Activated naive CD4-positive, alpha-beta T cell treated with anti-CD3 and anti-CD28 coated beads for 36 hours (primary cell): ENCODE measurements around the gene ZXDC. TPM values are rescaled to one million over a fixed set of nuclear protein-coding genes. Genes with fewer than 3 reads are reported as not detected.
A peak's percentile ranks its signal among the peaks of the same experiment; 100 is the strongest.

ENCODE experiments used
- CTCF ChIA-PET: fragments of 350-600 bp; sonication (Branson Sonifier 250); formaldehyde crosslinking; loops from one replicate; lab custom pipeline; 2021; ENCODE audit warnings: antibody characterized with exemption; lab: Charles Lee
- DNase-seq: peaks from one replicate; pipeline ENCODE4 v3.0.0-alpha.2; 2020
- H3K27ac Mint-ChIP-seq: one replicate; pipeline ENCODE4 v1.8.0; 2021; ENCODE audit warnings: mild to moderate bottlenecking, mixed read lengths
- H3K27me3 Mint-ChIP-seq: one replicate; pipeline ENCODE4 v1.8.0; 2021; ENCODE audit warnings: low read depth, mixed read lengths
- H3K36me3 Mint-ChIP-seq: one replicate; pipeline ENCODE4 v1.8.0; 2021; ENCODE audit warnings: low read depth, mixed read lengths
- H3K4me1 Mint-ChIP-seq: one replicate; pipeline ENCODE4 v1.8.0; 2021; ENCODE audit warnings: low read depth, mixed read lengths
- H3K4me3 Mint-ChIP-seq: one replicate; pipeline ENCODE4 v1.8.0; 2021; ENCODE audit warnings: mild to moderate bottlenecking, moderate library complexity, mixed read lengths
- H3K9me3 Mint-ChIP-seq: one replicate; pipeline ENCODE4 v1.8.0; 2021; ENCODE audit warnings: mixed read lengths
- intact Hi-C: fragments of 100-400 bp; cut with micrococcal nuclease; formaldehyde crosslinking; loops from one replicate; pipeline ENCODE4 v1.15.1; 2023
- total RNA-seq, 2 experiments: library from RNA; stranded (reverse); gene quantifications; one replicate each; pipeline ENCODE4 v1.2.3, GENCODE V29; 2021

Gene ZXDC
- total RNA-seq, 2 experiments from 2014 or later = 23.9 TPM

GRCh38 chr3:126432361-126433104 is 43.2 kb downstream of the ZXDC start:
- CTCF ChIA-PET = no interaction called here
- no peaks in the 10 kb centered on the region for H3K27me3 Mint-ChIP-seq
- peaks cover 4% of the 10 kb centered on the region for H3K4me1 Mint-ChIP-seq
- intact Hi-C loops = no loop called here
- no peak for DNase-seq
- no peak overlapping the region for H3K4me3 Mint-ChIP-seq
- H3K9me3 Mint-ChIP-seq = no peaks in the 10 kb centered on the region
- no peak overlapping the region for H3K27ac Mint-ChIP-seq
- H3K36me3 Mint-ChIP-seq = peaks cover 26% of the 10 kb centered on the region

GRCh38 chr3:126431103-126431534 is 44.6 kb downstream of the ZXDC start:
- DNase-seq = peak; percentile 30
- Mint-ChIP-seq H3K36me3 (peaks cover 22% of the 10 kb centered on the region), H3K4me3 (no peak overlapping the region), H3K27ac (no peak overlapping the region), H3K4me1 (peaks cover 4% of the 10 kb centered on the region), H3K27me3 (no peaks in the 10 kb centered on the region), H3K9me3 (peaks cover 6% of the 10 kb centered on the region)
- CTCF ChIA-PET = interaction anchor here (0.6 kb wide), 1 partner anchor 1477 kb away, joined by 3 read pairs; no protein-coding TSS in a partner anchor
- intact Hi-C loops = no loop called here

- Mint-ChIP-seq H3K27ac (no peak overlapping the region), H3K36me3 (peaks cover 15% of the 10 kb centered on the region), H3K4me3 (no peak overlapping the region), H3K4me1 (no peaks in the 10 kb centered on the region), H3K27me3 (no peaks in the 10 kb centered on the region), H3K9me3 (peaks cover 13% of the 10 kb centered on the region)
- CTCF ChIA-PET = no interaction called here
- no peak for DNase-seq
- intact Hi-C loops = no loop called here
Observed at GRCh38 chr3:126424751-126425150, 50.9 kb downstream of the ZXDC start.

GRCh38 chr3:126424039-126424717 is 51.5 kb downstream of the ZXDC start:
- Mint-ChIP-seq H3K36me3 (peaks cover 15% of the 10 kb centered on the region), H3K4me3 (no peak overlapping the region), H3K4me1 (no peaks in the 10 kb centered on the region), H3K27me3 (no peaks in the 10 kb centered on the region), H3K27ac (no peak overlapping the region), H3K9me3 (peaks cover 13% of the 10 kb centered on the region)
- CTCF ChIA-PET = no interaction called here
- DNase-seq = no peak
- intact Hi-C loops = no loop called here

- CTCF ChIA-PET = no interaction called here
- peaks cover 13% of the 10 kb centered on the region for H3K9me3 Mint-ChIP-seq
- H3K27me3 Mint-ChIP-seq = no peaks in the 10 kb centered on the region
- peaks cover 15% of the 10 kb centered on the region for H3K36me3 Mint-ChIP-seq
- H3K4me3 Mint-ChIP-seq = no peak overlapping the region
- H3K27ac Mint-ChIP-seq = no peak overlapping the region
- no peaks in the 10 kb centered on the region for H3K4me1 Mint-ChIP-seq
- intact Hi-C loops = no loop called here
- no peak for DNase-seq
Observed at GRCh38 chr3:126423191-126424038, 52.3 kb downstream of the ZXDC start.

- DNase-seq = no peak
- Mint-ChIP-seq H3K4me3 (no peak overlapping the region), H3K36me3 (peaks cover 12% of the 10 kb centered on the region), H3K9me3 (peaks cover 13% of the 10 kb centered on the region), H3K4me1 (no peaks in the 10 kb centered on the region), H3K27ac (no peak overlapping the region), H3K27me3 (no peaks in the 10 kb centered on the region)
- intact Hi-C loops = no loop called here
- CTCF ChIA-PET = no interaction called here
Observed at GRCh38 chr3:126422571-126423091, 53.1 kb downstream of the ZXDC start.

GRCh38 chr3:126422121-126422520 is 53.6 kb downstream of the ZXDC start:
- CTCF ChIA-PET = no interaction called here
- peaks cover 10% of the 10 kb centered on the region for H3K36me3 Mint-ChIP-seq
- no peak overlapping the region for H3K27ac Mint-ChIP-seq
- H3K27me3 Mint-ChIP-seq = no peaks in the 10 kb centered on the region
- DNase-seq = no peak
- peaks cover 13% of the 10 kb centered on the region for H3K9me3 Mint-ChIP-seq
- intact Hi-C loops = no loop called here
- no peaks in the 10 kb centered on the region for H3K4me1 Mint-ChIP-seq
- H3K4me3 Mint-ChIP-seq = no peak overlapping the region

GRCh38 chr3:126421573-126422119 is 54.0 kb downstream of the ZXDC start:
- Mint-ChIP-seq H3K4me1 (no peaks in the 10 kb centered on the region), H3K27ac (no peak overlapping the region), H3K4me3 (no peak overlapping the region), H3K36me3 (peaks cover 9% of the 10 kb centered on the region), H3K27me3 (no peaks in the 10 kb centered on the region), H3K9me3 (peaks cover 8% of the 10 kb centered on the region)
- intact Hi-C loops = no loop called here
- CTCF ChIA-PET = no interaction called here
- no peak for DNase-seq

GRCh38 chr3:126419886-126420786 is 55.6 kb downstream of the ZXDC start:
- H3K9me3 Mint-ChIP-seq = no peaks in the 10 kb centered on the region
- intact Hi-C loops = no loop called here
- H3K4me3 Mint-ChIP-seq = no peak overlapping the region
- no peak for DNase-seq
- no peaks in the 10 kb centered on the region for H3K4me1 Mint-ChIP-seq
- CTCF ChIA-PET = no interaction called here
- no peak overlapping the region for H3K27ac Mint-ChIP-seq
- H3K27me3 Mint-ChIP-seq = peaks cover 2% of the 10 kb centered on the region
- H3K36me3 Mint-ChIP-seq = peaks cover 5% of the 10 kb centered on the region

- Mint-ChIP-seq H3K4me1 (no peaks in the 10 kb centered on the region), H3K27ac (no peak overlapping the region), H3K36me3 (peaks cover 2% of the 10 kb centered on the region), H3K27me3 (peaks cover 10% of the 10 kb centered on the region), H3K9me3 (no peaks in the 10 kb centered on the region), H3K4me3 (no peak overlapping the region)
- no peak for DNase-seq
- CTCF ChIA-PET = no interaction called here
- intact Hi-C loops = no loop called here
Observed at GRCh38 chr3:126419151-126419703, 56.5 kb downstream of the ZXDC start.

GRCh38 chr3:126418661-126419131 is 57.0 kb downstream of the ZXDC start:
- DNase-seq = no peak
- intact Hi-C loops = no loop called here
- Mint-ChIP-seq H3K9me3 (no peaks in the 10 kb centered on the region), H3K4me1 (no peaks in the 10 kb centered on the region), H3K27me3 (peaks cover 14% of the 10 kb centered on the region), H3K27ac (no peak overlapping the region), H3K36me3 (no peaks in the 10 kb centered on the region), H3K4me3 (no peak overlapping the region)
- CTCF ChIA-PET = no interaction called here
